Caco-2 (cell line): ENCODE results near the gene SARS1. TPM values are rescaled to one million over a fixed set of nuclear protein-coding genes. Genes with fewer than 3 reads are reported as not detected.

Experiments
- BruUV-seq: library from RNA; stranded (reverse); fragments of 400-500 nt; replicated peaks from 2 replicates; lab custom pipeline; 2021; lab: Mats Ljungman, UMichigan
- CTCF ChIA-PET: fragments of 300-600 bp; sonication (Branson Sonifier 250); formaldehyde crosslinking; loops from one replicate; lab custom pipeline; 2022; ENCODE audit warnings: antibody characterized with exemption; lab: Charles Lee
- POLR2A ChIA-PET: fragments of 300-600 bp; sonication (Branson Sonifier 250); formaldehyde crosslinking; loops from one replicate; lab custom pipeline; 2022; ENCODE audit warnings: antibody characterized with exemption; lab: Charles Lee
- DNase-seq, 2 experiments: peaks; one replicate each; pipeline versions ENCODE4 v3.0.0 to v3.0.0-alpha.2; 2020 to 2022
- H3K27me3 ChIP-seq: replicated peaks from 2 replicates; pipeline ENCODE4 v1.6.0; 2011; ENCODE audit warnings: low read length; ENCODE audit not compliant: control insufficient read depth, insufficient read depth
- H3K36me3 ChIP-seq: 2 replicates; pipeline ENCODE4 v1.5.1; 2011; ENCODE audit warnings: low read length; ENCODE audit not compliant: control insufficient read depth, insufficient read depth
- H3K4me1 ChIP-seq: fragments of 250-450 bp; sonication (Bioruptor Pico); 2 replicates; pipeline ENCODE4 v1.5.1; 2020; ENCODE audit warnings: mild to moderate bottlenecking
- H3K4me3 ChIP-seq: 2 replicates; pipeline ENCODE4 v1.5.1; 2011; ENCODE audit warnings: low read depth, mild to moderate bottlenecking, control low read depth, low read length
- H3K9me3 ChIP-seq: fragments of 250-450 bp; sonication (Bioruptor Pico); 2 replicates; pipeline ENCODE4 v1.5.1; 2020; ENCODE audit warnings: mild to moderate bottlenecking, moderate library complexity
- H3K27ac Mint-ChIP-seq: one replicate; pipeline ENCODE4 v1.8.0; 2022; ENCODE audit warnings: mixed read lengths; ENCODE audit not compliant: unreplicated experiment
- H3K27me3 Mint-ChIP-seq: one replicate; pipeline ENCODE4 v1.8.0; 2022; ENCODE audit warnings: mixed read lengths; ENCODE audit not compliant: insufficient read depth, unreplicated experiment
- H3K36me3 Mint-ChIP-seq: one replicate; pipeline ENCODE4 v1.8.0; 2022; ENCODE audit warnings: mild to moderate bottlenecking, mixed read lengths; ENCODE audit not compliant: insufficient read depth, unreplicated experiment
- H3K4me1 Mint-ChIP-seq: one replicate; pipeline ENCODE4 v1.8.0; 2022; ENCODE audit warnings: low read depth, mixed read lengths; ENCODE audit not compliant: unreplicated experiment
- H3K4me3 Mint-ChIP-seq: one replicate; pipeline ENCODE4 v1.8.0; 2022; ENCODE audit warnings: mild to moderate bottlenecking, moderate library complexity, mixed read lengths; ENCODE audit not compliant: unreplicated experiment
- H3K9me3 Mint-ChIP-seq: one replicate; pipeline ENCODE4 v1.8.0; 2022; ENCODE audit warnings: mixed read lengths; ENCODE audit not compliant: unreplicated experiment
- intact Hi-C: fragments of 100-400 bp; cut with micrococcal nuclease; formaldehyde crosslinking; loops from one replicate; pipeline ENCODE4 v1.10.0; 2022; ENCODE audit not compliant: unreplicated experiment
- total RNA-seq: library from RNA; stranded (reverse); gene quantifications from 2 replicates; pipeline ENCODE4 v1.2.3, GENCODE V29; 2022
- TF ChIP-seq, protein P1 (sequence below), 2 experiments: fragments of 200-600 bp in 1 of 2; IDR thresholded peaks; 1 replicate in 1 of 2; 2 replicates in 1 of 2; pipeline versions ENCODE4 v1.5.1 to v1.8.0; 2011 to 2022; ENCODE audit warnings: antibody characterized with exemption in 1 of 2, control low read depth in 1 of 2, inconsistent platforms in 1 of 2, low read depth in 1 of 2, low read length in 1 of 2, mild to moderate bottlenecking in 1 of 2, moderate library complexity in 1 of 2; ENCODE audit not compliant: insufficient read depth in 1 of 2, severe bottlenecking in 1 of 2, unreplicated experiment in 1 of 2

Gene SARS1
- total RNA-seq, 1 experiment from 2014 or later = 225 TPM

- TF ChIP-seq, protein P1, sequence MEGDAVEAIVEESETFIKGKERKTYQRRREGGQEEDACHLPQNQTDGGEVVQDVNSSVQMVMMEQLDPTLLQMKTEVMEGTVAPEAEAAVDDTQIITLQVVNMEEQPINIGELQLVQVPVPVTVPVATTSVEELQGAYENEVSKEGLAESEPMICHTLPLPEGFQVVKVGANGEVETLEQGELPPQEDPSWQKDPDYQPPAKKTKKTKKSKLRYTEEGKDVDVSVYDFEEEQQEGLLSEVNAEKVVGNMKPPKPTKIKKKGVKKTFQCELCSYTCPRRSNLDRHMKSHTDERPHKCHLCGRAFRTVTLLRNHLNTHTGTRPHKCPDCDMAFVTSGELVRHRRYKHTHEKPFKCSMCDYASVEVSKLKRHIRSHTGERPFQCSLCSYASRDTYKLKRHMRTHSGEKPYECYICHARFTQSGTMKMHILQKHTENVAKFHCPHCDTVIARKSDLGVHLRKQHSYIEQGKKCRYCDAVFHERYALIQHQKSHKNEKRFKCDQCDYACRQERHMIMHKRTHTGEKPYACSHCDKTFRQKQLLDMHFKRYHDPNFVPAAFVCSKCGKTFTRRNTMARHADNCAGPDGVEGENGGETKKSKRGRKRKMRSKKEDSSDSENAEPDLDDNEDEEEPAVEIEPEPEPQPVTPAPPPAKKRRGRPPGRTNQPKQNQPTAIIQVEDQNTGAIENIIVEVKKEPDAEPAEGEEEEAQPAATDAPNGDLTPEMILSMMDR (IDR thresholded peaks at IDR 0.05; ENCODE audit: insufficient read depth in 1 of 2, low read depth in 1 of 2, low read length in 1 of 2, severe bottlenecking in 1 of 2, unreplicated experiment in 1 of 2) = no peak
- Histone ChIP-seq H3K4me1 (no peaks in the 10 kb centered on the region), H3K27me3 (no peaks in the 10 kb centered on the region), H3K36me3 (no peaks in the 10 kb centered on the region), H3K4me3 (no peak overlapping the region), H3K9me3 (no peaks in the 10 kb centered on the region)
- H3K36me3 Mint-ChIP-seq = no peaks in the 10 kb centered on the region
- ChIA-PET CTCF (no interaction called here), POLR2A (no interaction called here)
- H3K27ac Mint-ChIP-seq = no peak overlapping the region
- H3K4me1 Mint-ChIP-seq = peaks cover 18% of the 10 kb centered on the region
- no peak overlapping the region for H3K4me3 Mint-ChIP-seq
- no peak for DNase-seq
- BruUV-seq = no TSS peak
- H3K9me3 Mint-ChIP-seq = no peaks in the 10 kb centered on the region
- no peaks in the 10 kb centered on the region for H3K27me3 Mint-ChIP-seq
- intact Hi-C loops = no loop called here
Measured at GRCh38 chr1:109188781-109189180, 24.9 kb upstream of the SARS1 start.

- DNase-seq = no peak
- Mint-ChIP-seq H3K27ac (no peak overlapping the region), H3K27me3 (no peaks in the 10 kb centered on the region)
Measured at GRCh38 chr1:109190189-109190588, 23.5 kb upstream of the SARS1 start.

GRCh38 chr1:109191377-109191776, 22.3 kb upstream of the SARS1 start:
- CTCF ChIA-PET = interaction anchor here (0.6 kb wide), 1 partner anchor 115 kb away, joined by 6 read pairs; the partner anchor contains the start of gene TAF13
- no TSS peak for BruUV-seq
- H3K27me3 Mint-ChIP-seq = no peaks in the 10 kb centered on the region
- Histone ChIP-seq H3K36me3 (no peaks in the 10 kb centered on the region), H3K27me3 (no peaks in the 10 kb centered on the region), H3K4me3 (no peak overlapping the region), H3K4me1 (no peaks in the 10 kb centered on the region), H3K9me3 (no peaks in the 10 kb centered on the region)
- POLR2A ChIA-PET = no interaction called here
- intact Hi-C loops = no loop called here
- H3K27ac Mint-ChIP-seq = no peak overlapping the region
- TF ChIP-seq, protein P1 (IDR thresholded peaks at IDR 0.05; ENCODE audit: insufficient read depth in 1 of 2, low read depth in 1 of 2, low read length in 1 of 2, severe bottlenecking in 1 of 2, unreplicated experiment in 1 of 2) = no peak
- peaks cover 5% of the 10 kb centered on the region for H3K4me1 Mint-ChIP-seq
- no peaks in the 10 kb centered on the region for H3K36me3 Mint-ChIP-seq
- H3K9me3 Mint-ChIP-seq = no peaks in the 10 kb centered on the region
- DNase-seq = no peak
- no peak overlapping the region for H3K4me3 Mint-ChIP-seq

More at GRCh38 chr1:109190189-109190588, 23.5 kb upstream of the SARS1 start:
- H3K4me3 Mint-ChIP-seq = no peak overlapping the region
- no peaks in the 10 kb centered on the region for H3K36me3 Mint-ChIP-seq
- Histone ChIP-seq H3K4me1 (no peaks in the 10 kb centered on the region), H3K27me3 (no peaks in the 10 kb centered on the region), H3K4me3 (no peak overlapping the region), H3K9me3 (no peaks in the 10 kb centered on the region), H3K36me3 (no peaks in the 10 kb centered on the region)
- CTCF ChIA-PET = no interaction called here
- POLR2A ChIA-PET = no interaction called here
- TF ChIP-seq, protein P1 (IDR thresholded peaks at IDR 0.05; ENCODE audit: insufficient read depth in 1 of 2, low read depth in 1 of 2, low read length in 1 of 2, severe bottlenecking in 1 of 2, unreplicated experiment in 1 of 2) = no peak
- intact Hi-C loops = no loop called here
- no TSS peak for BruUV-seq
- no peaks in the 10 kb centered on the region for H3K9me3 Mint-ChIP-seq
- peaks cover 17% of the 10 kb centered on the region for H3K4me1 Mint-ChIP-seq
